Measurements from ENCODE around the gene HERC6.
A peak's percentile ranks its signal among the peaks of the same experiment; 100 is the strongest.

Gene HERC6

GRCh38 chr4:88457307-88458103, 78.9 kb downstream of the HERC6 start:
- H3K4me2 ChIP-seq (ENCODE audit: low read depth, low read length, poor library complexity, severe bottlenecking) = peak overlapping the region; percentile 91
- H3K4me3 ChIP-seq (ENCODE audit: low read length, poor library complexity, severe bottlenecking) = peak overlapping the region; percentile 77
- H3K4me1 ChIP-seq (ENCODE audit: insufficient read depth, low read length, poor library complexity, severe bottlenecking) = peaks cover 53% of the 10 kb centered on the region
- no peaks in the 10 kb centered on the region for H3K27me3 ChIP-seq (ENCODE audit: insufficient read depth, low read length, poor library complexity, severe bottlenecking)
- H3K36me3 ChIP-seq (ENCODE audit: insufficient read depth, low read length) = no peaks in the 10 kb centered on the region
- H3K79me2 ChIP-seq (ENCODE audit: insufficient read depth, low read length) = peaks cover 39% of the 10 kb centered on the region
- peaks cover 4% of the 10 kb centered on the region for H4K20me1 ChIP-seq (ENCODE audit: insufficient read depth, low read length, poor library complexity, severe bottlenecking)
- H3K9ac ChIP-seq (ENCODE audit: low read depth, low read length, poor library complexity, severe bottlenecking) = peak overlapping the region; percentile 78
- no peak for TF ChIP-seq EZH2phosphoT487 (IDR thresholded peaks at IDR 0.05; ENCODE audit: borderline replicate concordance)
- TF ChIP-seq CTCF (conservative IDR thresholded peaks at IDR 0.05; ENCODE audit: low read length) = no peak
- no peaks in the 10 kb centered on the region for H3F3A ChIP-seq (ENCODE audit: low read depth)
- H3K9me2 ChIP-seq (replicated peaks; ENCODE audit: low read depth, low read length) = no peaks in the 10 kb centered on the region
- no peaks in the 10 kb centered on the region for H3K9me3 ChIP-seq (ENCODE audit: insufficient read depth, low read depth, low read length)
- H2AFZ ChIP-seq (ENCODE audit: low read length) = peak overlapping the region; percentile 89

- TF ChIP-seq CTCF (conservative IDR thresholded peaks at IDR 0.05; ENCODE audit: low read length) (no peak), EZH2phosphoT487 (IDR thresholded peaks at IDR 0.05; ENCODE audit: borderline replicate concordance) (no peak)
- peak overlapping the region; percentile 78 for H3K9ac ChIP-seq (ENCODE audit: low read depth, low read length, poor library complexity, severe bottlenecking)
- peaks cover 39% of the 10 kb centered on the region for H3K79me2 ChIP-seq (ENCODE audit: insufficient read depth, low read length)
- H3K9me2 ChIP-seq (replicated peaks; ENCODE audit: low read depth, low read length) = no peaks in the 10 kb centered on the region
- peaks cover 54% of the 10 kb centered on the region for H3K4me1 ChIP-seq (ENCODE audit: insufficient read depth, low read length, poor library complexity, severe bottlenecking)
- no peaks in the 10 kb centered on the region for H3K9me3 ChIP-seq (ENCODE audit: insufficient read depth, low read depth, low read length)
- H3K4me2 ChIP-seq (ENCODE audit: low read depth, low read length, poor library complexity, severe bottlenecking) = peak overlapping the region; percentile 91
- H2AFZ ChIP-seq (ENCODE audit: low read length) = peak overlapping the region; percentile 89
- H3F3A ChIP-seq (ENCODE audit: low read depth) = no peaks in the 10 kb centered on the region
- H3K27me3 ChIP-seq (ENCODE audit: insufficient read depth, low read length, poor library complexity, severe bottlenecking) = no peaks in the 10 kb centered on the region
- H4K20me1 ChIP-seq (ENCODE audit: insufficient read depth, low read length, poor library complexity, severe bottlenecking) = peaks cover 4% of the 10 kb centered on the region
- peak overlapping the region; percentile 77 for H3K4me3 ChIP-seq (ENCODE audit: low read length, poor library complexity, severe bottlenecking)
- H3K36me3 ChIP-seq (ENCODE audit: insufficient read depth, low read length) = no peaks in the 10 kb centered on the region
Measured at GRCh38 chr4:88458104-88458740, 79.6 kb downstream of the HERC6 start.

GRCh38 chr4:88465653-88466192, 87.1 kb downstream of the HERC6 start:
- no peaks in the 10 kb centered on the region for H3K9me3 ChIP-seq (ENCODE audit: insufficient read depth, low read depth, low read length)
- H3K4me2 ChIP-seq (ENCODE audit: low read depth, low read length, poor library complexity, severe bottlenecking) = no peak overlapping the region
- H3K79me2 ChIP-seq (ENCODE audit: insufficient read depth, low read length) = no peaks in the 10 kb centered on the region
- H3K9me2 ChIP-seq (replicated peaks; ENCODE audit: low read depth, low read length) = no peaks in the 10 kb centered on the region
- H4K20me1 ChIP-seq (ENCODE audit: insufficient read depth, low read length, poor library complexity, severe bottlenecking) = peaks cover 4% of the 10 kb centered on the region
- TF ChIP-seq EZH2phosphoT487 (IDR thresholded peaks at IDR 0.05; ENCODE audit: borderline replicate concordance) (no peak), CTCF (conservative IDR thresholded peaks at IDR 0.05; ENCODE audit: low read length) (no peak)
- peaks cover 14% of the 10 kb centered on the region for H3K4me1 ChIP-seq (ENCODE audit: insufficient read depth, low read length, poor library complexity, severe bottlenecking)
- no peaks in the 10 kb centered on the region for H3K27me3 ChIP-seq (ENCODE audit: insufficient read depth, low read length, poor library complexity, severe bottlenecking)
- no peaks in the 10 kb centered on the region for H3F3A ChIP-seq (ENCODE audit: low read depth)
- no peak overlapping the region for H2AFZ ChIP-seq (ENCODE audit: low read length)
- H3K4me3 ChIP-seq (ENCODE audit: low read length, poor library complexity, severe bottlenecking) = no peak overlapping the region
- no peak overlapping the region for H3K9ac ChIP-seq (ENCODE audit: low read depth, low read length, poor library complexity, severe bottlenecking)
- H3K36me3 ChIP-seq (ENCODE audit: insufficient read depth, low read length) = peaks cover 15% of the 10 kb centered on the region; the same call in 1 of the 2 replicates
